GM21367 (cell line): Measurements from ENCODE around the gene DTNA.
A peak's percentile ranks its signal among the peaks of the same experiment; 100 is the strongest.

Experiments
- ATAC-seq: cut with Tn5 transposase; IDR thresholded peaks from one replicate; pipeline ENCODE4 v1.9.1; 2021; ENCODE audit not compliant: unreplicated experiment

The DTNA gene

GRCh38 chr18:34767601-34768027, 57.5 kb downstream of the DTNA start:
- ATAC-seq, result no peak

- no peak for ATAC-seq
These were observed 61.9 kb downstream of the DTNA start for GRCh38 chr18:34771958-34772357.

- no peak for ATAC-seq
These were observed 62.8 kb downstream of the DTNA start for GRCh38 chr18:34772887-34773286.

GRCh38 chr18:34773378-34773777, 63.3 kb downstream of the DTNA start:
- ATAC-seq, result no peak

- ATAC-seq, result no peak
These were observed 64.1 kb downstream of the DTNA start for GRCh38 chr18:34773961-34774766.

GRCh38 chr18:34775461-34775860, 65.4 kb downstream of the DTNA start:
- ATAC-seq, result no peak

GRCh38 chr18:34779112-34779511, 69.0 kb downstream of the DTNA start:
- ATAC-seq, result no peak

- no peak for ATAC-seq
These were observed 70.8 kb downstream of the DTNA start for GRCh38 chr18:34780856-34781255.

GRCh38 chr18:34783501-34783900, 73.4 kb downstream of the DTNA start:
- ATAC-seq, result no peak

- no peak for ATAC-seq
These were observed 76.2 kb downstream of the DTNA start for GRCh38 chr18:34786162-34786741.

GRCh38 chr18:34787931-34788532, 77.9 kb downstream of the DTNA start:
- peak; percentile 71 for ATAC-seq

- no peak for ATAC-seq
These were observed 79.8 kb downstream of the DTNA start for GRCh38 chr18:34789768-34790344.

- ATAC-seq, result no peak
These were observed 84.2 kb downstream of the DTNA start for GRCh38 chr18:34794348-34794747.

GRCh38 chr18:34795070-34795732, 85.1 kb downstream of the DTNA start:
- no peak for ATAC-seq

- no peak for ATAC-seq
These were observed 86.0 kb downstream of the DTNA start for GRCh38 chr18:34796035-34796657.

GRCh38 chr18:34799291-34799690, 89.2 kb downstream of the DTNA start:
- no peak for ATAC-seq

- no peak for ATAC-seq
These were observed 90.3 kb downstream of the DTNA start for GRCh38 chr18:34800381-34800780.

GRCh38 chr18:34801774-34802173, 91.7 kb downstream of the DTNA start:
- no peak for ATAC-seq

- ATAC-seq, result no peak
These were observed 92.9 kb downstream of the DTNA start for GRCh38 chr18:34802959-34803358.

GRCh38 chr18:34803877-34804400, 93.8 kb downstream of the DTNA start:
- no peak for ATAC-seq
